SJCRH30 (cell line): ENCODE results near the gene SF1. TPM values are rescaled to one million over a fixed set of nuclear protein-coding genes. Genes with fewer than 3 reads are reported as not detected.

Source experiments
- DNase-seq, 2 experiments: peaks; one replicate each; pipeline ENCODE4 v3.0.0-alpha.2; 2015 to 2020
- H3K27ac ChIP-seq: fragments of 250-450 bp; sonication (Bioruptor Pico); 2 replicates; pipeline ENCODE4 v1.5.1; 2020; ENCODE audit warnings: mild to moderate bottlenecking, moderate library complexity
- H3K27me3 ChIP-seq: fragments of 250-450 bp; sonication (Bioruptor Pico); 2 replicates; pipeline ENCODE4 v1.5.1; 2020; ENCODE audit warnings: mild to moderate bottlenecking, moderate library complexity
- H3K36me3 ChIP-seq: fragments of 250-450 bp; sonication (Bioruptor Pico); 2 replicates; pipeline ENCODE4 v1.5.1; 2020; ENCODE audit warnings: mild to moderate bottlenecking, moderate library complexity
- H3K4me1 ChIP-seq: fragments of 250-450 bp; sonication (Bioruptor Pico); 2 replicates; pipeline ENCODE4 v1.5.1; 2020; ENCODE audit warnings: mild to moderate bottlenecking, moderate library complexity
- H3K4me3 ChIP-seq: fragments of 250-450 bp; sonication (Bioruptor Pico); 2 replicates; pipeline ENCODE4 v1.5.1; 2020; ENCODE audit warnings: mild to moderate bottlenecking, moderate library complexity
- H3K9me3 ChIP-seq: fragments of 250-450 bp; sonication (Bioruptor Pico); replicated peaks from 2 replicates; pipeline ENCODE4 v1.5.1; 2020; ENCODE audit warnings: mild to moderate bottlenecking, moderate library complexity
- total RNA-seq: library from RNA; depleted of rRNA; stranded (reverse); fragments of >200 nt; shearing (Covaris generic); gene quantifications from 2 replicates; pipeline ENCODE4 v1.2.3, GENCODE V29; 2014

Gene SF1
- total RNA-seq, 1 experiment from 2014 or later, result 117 TPM

DNA sequence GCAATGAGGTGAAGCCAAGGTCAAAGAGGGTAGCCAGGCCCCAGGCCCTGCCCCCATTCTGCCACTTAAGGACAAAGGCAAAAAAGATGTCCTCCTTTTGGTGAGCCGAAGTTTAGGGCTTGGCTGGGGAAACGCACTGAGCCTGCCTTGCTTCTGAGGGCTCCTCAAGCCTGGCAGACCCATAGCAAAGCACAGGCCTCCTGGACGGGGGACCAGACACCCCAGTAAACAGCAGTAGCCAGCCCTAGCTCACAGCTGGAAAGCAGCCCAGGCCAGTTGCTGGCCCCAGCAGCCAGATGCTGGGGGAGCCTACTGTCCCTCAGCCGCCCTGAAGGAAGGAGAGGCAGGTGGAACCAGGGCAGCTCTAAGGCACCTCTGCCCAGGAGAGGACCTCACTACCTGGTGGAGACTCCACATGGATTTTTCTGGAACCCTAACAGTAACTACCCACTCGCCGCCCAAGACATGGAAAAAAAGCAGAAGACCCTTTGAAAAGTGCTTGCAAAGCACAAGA lies 14.8 kb downstream of the SF1 start:
- no peak for DNase-seq
- Histone ChIP-seq H3K27ac (no peak overlapping the region), H3K9me3 (no peaks in the 10 kb centered on the region), H3K4me3 (no peak overlapping the region), H3K4me1 (peaks cover 24% of the 10 kb centered on the region), H3K36me3 (peaks cover 50% of the 10 kb centered on the region), H3K27me3 (no peaks in the 10 kb centered on the region)

DNA sequence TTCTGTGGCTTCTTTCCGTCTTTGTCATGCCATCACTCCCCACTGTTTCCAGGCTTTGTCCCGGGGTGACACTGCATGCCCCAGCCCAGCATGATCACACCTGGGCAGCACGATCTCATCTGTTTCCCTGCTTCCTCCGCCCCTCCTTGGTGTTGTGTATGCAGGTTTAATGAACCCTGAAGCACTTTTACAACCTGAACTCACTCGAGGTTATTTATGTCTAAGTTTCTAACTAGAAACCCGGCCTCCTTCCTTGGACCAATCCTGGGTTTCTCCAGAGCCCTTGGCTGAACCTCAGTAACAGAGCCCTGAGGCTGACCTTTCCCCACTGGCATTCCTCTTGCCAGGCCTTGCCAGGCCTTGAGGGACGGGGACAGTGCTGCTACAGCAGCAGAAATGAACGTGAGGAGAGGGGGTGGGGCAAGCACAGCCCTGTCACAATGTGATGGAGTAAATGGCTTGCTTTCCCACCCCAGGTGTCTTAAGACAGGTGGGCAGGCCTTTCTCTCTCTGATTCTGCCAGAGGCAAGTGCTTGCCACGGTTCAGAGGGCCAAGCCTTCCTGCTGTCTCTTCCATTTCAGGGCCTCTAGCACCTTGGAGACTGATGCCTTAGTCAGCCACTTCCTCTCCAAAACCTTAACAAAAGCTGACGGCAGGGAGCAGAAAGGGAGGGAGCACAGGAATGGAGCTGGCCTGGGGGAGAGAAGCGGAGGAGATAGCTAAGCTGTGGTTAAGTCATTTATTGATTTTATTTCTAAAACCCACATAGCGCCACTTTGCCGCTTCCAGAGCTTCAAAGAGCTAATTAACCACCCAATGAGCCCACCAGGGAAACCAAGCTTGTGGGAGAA lies 15.4 kb downstream of the SF1 start:
- Histone ChIP-seq H3K36me3 (peaks cover 44% of the 10 kb centered on the region), H3K9me3 (no peaks in the 10 kb centered on the region), H3K27me3 (no peaks in the 10 kb centered on the region), H3K27ac (no peak overlapping the region), H3K4me3 (no peak overlapping the region), H3K4me1 (peaks cover 24% of the 10 kb centered on the region)
- no peak for DNase-seq

DNA sequence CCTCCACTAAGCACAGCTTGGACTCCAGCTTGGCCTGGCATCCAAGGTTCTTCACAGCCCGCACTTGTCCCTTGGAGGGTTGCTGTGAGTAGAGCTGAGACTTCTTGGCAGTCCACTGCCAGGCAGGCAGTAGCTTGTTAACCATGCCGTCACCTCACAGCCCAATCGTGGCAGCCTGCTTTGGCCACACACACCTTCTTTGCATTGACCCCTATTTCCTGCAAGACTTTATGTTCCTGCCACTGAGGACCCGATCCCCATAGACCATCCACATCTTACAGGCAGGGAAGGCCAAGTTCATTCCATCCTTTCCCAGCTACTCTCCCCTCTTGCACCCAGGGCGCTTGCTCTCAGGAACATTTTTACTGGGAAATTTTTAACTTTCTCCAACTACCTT lies 16.1 kb downstream of the SF1 start:
- Histone ChIP-seq H3K36me3 (peaks cover 37% of the 10 kb centered on the region), H3K27ac (no peak overlapping the region)
- DNase-seq, result no peak

DNA sequence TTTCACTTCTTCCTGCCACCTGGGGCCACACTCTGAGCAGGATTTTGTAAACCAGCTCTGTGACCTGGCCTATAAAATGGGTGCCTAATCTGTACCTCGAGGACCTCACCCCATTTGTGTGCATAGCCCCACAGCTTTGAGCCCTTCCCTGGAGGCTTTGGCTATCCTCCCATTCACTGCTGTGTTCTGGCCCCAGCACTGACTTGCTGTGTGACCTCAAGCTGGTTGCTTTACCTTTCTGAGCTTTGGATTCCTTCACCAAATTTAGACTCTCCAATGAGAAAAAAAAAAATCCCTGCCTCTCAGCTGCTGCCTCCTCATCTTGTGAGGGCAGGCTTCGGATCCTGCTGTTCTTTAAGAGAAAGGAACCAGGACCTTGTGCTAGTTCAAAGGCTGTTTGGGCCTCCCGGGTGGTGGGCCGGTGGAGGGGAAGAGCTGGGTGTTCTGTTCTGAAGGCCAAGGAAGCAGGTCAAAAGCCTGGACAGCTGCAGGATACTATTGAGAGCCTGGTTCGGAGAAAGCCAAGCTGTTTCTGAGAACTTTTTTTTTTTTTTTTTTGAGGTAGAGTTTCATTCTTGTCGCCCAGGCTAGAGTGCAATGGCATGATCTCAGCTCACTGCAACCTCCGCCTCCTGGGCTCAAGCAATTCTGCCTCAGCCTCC lies 17.5 kb downstream of the SF1 start:
- Histone ChIP-seq H3K9me3 (no peaks in the 10 kb centered on the region), H3K4me3 (no peak overlapping the region), H3K4me1 (peaks cover 24% of the 10 kb centered on the region), H3K27ac (peak overlapping the region; percentile 80), H3K36me3 (peaks cover 33% of the 10 kb centered on the region), H3K27me3 (no peaks in the 10 kb centered on the region)
- DNase-seq, result peak in 1 of 2 experiments; percentile 52

More for the DNA sequence above, 16.1 kb downstream of the SF1 start:
- no peak overlapping the region for H3K4me3 ChIP-seq
- H3K27me3 ChIP-seq, result no peaks in the 10 kb centered on the region
- no peaks in the 10 kb centered on the region for H3K9me3 ChIP-seq
- peaks cover 24% of the 10 kb centered on the region for H3K4me1 ChIP-seq

DNA sequence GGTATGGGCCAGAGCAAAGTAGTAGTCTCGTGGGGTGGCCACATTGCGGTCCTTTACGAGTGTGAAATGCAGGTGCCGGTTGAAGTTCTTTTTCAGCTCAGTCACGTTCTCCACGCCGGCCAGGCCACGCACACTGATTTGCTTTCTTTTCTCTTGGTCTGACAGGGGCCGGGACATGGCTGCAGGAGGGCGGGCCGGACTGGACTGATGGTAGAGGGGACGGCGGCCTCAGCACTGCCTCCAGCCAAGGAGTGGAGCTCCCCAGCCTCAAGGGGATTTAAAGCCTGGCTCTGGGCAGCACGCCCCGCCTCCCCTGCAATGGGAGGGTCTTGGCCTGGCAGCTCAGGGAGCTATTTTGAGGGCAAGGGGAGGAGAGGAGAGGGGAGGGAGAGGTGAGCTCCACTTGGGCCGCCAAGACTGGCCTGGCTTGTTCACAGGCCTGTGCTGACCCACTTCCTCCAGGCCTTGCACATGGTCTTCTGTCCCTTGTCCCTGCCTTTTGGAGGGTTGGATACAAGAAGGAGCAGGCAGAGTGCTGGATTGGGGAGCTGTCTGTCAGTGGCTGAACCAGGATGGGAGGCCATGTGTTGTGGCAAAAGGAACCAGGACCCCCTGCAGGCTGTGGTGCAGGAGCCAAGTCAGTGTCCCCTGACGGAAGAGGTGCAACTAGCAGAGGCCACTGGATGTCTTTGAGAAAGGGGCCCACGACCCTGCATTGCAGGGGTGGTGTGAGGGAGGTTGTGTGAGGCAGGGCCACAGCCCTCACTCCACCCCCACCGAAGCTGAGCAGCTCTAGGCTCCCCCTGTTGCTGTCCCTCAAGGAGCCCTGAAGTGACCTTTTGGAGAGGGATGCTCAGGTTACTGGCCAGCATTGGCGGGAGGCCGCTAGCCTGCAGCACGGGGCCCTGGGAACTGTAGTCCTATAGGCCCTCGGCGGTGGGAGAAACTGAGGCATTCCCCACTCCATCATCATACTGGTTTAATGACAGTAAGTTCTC lies 18.3 kb downstream of the SF1 start, which contains the start of gene PYGM:
Gene PYGM (minus strand): TSS at position 253 of the 998 bp plus-strand sequence. CDS start 76 bp downstream, at position 177.
- Histone ChIP-seq H3K4me1 (peaks cover 24% of the 10 kb centered on the region), H3K27ac (peak within 1 kb of the TSS; percentile 80), H3K9me3 (no peaks in the 10 kb centered on the region), H3K36me3 (peaks cover 26% of the 10 kb centered on the region), H3K4me3 (peak within 1 kb of the TSS; percentile 39), H3K27me3 (no peaks in the 10 kb centered on the region)
- DNase-seq, result peak; percentile 91 to 93

DNA sequence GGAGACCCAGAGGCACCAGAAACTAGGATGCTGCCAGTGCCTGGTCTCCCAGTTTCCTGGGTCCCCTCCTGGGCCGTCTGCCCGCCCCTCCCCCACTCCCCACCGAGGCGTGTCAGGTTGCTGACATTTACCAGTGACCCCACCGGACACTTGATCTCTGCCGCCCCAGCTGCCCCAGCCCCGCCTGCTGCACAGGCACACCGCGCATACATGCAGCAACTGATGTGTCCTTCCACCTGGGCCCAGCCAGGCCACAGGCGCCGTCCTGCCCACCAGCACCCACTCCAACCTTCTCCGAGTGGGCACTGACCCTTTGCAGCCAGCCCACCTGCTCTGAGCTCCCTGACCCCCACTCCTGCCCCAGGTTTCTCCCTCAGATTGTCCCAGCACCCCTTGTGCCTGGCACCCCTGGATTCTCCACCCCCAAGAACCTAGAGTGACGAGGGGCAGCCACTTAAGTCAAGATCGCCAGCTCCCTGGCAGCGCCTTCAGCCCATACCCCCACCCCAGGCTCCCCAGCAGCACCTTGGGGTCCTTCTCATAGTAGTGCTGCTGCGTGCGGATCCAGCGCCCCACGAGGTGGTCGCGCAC lies 19.1 kb downstream of the SF1 start:
- H3K4me3 ChIP-seq, result peak overlapping the region; percentile 39
- no peaks in the 10 kb centered on the region for H3K9me3 ChIP-seq
- H3K36me3 ChIP-seq, result peaks cover 18% of the 10 kb centered on the region
- peak overlapping the region; percentile 80 for H3K27ac ChIP-seq
- H3K27me3 ChIP-seq, result no peaks in the 10 kb centered on the region
- DNase-seq, result no peak
- H3K4me1 ChIP-seq, result peaks cover 24% of the 10 kb centered on the region

DNA sequence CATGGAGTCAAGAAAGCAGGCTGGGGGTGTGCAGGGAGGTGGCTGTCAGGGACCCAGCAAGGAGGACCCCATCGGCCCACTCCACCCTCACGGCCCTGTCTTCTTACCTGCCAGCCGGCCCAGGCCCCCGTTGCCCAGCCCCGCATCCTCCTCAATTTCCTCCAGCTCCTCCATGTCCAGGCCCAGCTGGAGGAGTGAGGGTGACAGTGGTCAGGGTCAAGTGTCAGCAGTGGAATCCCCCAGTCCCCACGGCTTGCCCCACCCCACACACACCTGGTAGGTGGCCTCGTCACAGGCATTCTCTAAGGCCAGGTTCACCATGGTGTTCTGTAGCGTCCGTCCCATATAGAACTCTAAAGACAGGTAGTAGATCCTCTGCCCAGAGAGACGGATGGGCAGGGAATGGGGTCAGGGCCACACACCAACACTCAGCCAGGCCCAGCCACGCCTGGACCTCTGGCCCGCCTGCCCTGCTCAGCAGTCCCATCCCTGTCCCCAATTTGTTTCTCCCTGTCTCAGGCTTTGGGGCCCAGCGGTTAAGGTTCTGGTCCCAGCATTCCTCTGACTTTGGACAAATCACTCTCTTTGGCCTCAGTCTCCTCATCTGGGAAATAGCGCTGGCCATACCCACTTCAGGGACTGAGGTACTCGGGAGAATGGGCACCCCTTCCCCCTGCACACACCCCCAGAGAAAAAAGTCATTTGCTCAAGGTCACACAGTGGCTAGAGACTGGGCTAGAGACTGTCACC lies 19.8 kb downstream of the SF1 start:
- DNase-seq, result no peak

DNA sequence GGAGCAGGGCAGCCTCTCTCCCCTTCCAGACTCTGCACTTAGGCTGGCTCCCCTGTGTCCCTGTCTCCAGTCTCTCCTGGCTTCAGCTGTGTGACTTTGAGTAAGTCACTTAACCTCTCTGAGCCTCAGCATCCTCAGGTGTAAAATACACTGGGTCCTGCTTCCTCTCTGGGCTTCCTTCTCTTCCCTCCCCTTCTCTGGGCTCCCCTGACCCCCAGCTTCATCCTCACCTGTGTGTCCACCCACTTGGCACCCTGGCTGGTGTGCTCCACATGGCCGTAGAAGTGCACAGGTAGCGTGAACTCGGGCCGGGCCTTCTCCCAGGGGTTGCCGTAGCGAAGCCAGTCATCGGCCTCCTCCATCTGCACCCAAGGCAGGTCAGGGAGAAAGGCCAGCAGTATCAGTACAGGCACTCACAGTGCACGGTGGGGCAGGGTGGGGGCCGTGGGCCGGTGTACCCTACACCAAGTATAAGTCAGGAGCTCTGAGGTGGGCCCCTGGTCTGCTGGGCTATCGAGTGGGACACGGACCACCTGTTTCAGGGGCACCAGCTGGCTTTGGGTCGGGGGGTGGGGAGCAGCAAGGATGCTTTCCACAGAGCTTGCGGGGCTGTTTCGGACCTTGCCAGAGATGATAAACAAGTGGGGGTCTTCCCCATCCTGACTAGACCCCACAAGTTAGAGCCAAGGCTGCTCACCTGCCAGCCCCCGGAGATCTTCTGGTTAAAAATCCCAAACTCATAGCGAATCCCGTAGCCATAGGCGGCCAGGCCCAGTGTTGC lies 20.6 kb downstream of the SF1 start:
- peaks cover 3% of the 10 kb centered on the region; the same call in 1 of the 2 replicates for H3K36me3 ChIP-seq
- H3K9me3 ChIP-seq, result no peaks in the 10 kb centered on the region
- no peak overlapping the region for H3K4me3 ChIP-seq
- no peak overlapping the region for H3K27ac ChIP-seq
- H3K4me1 ChIP-seq, result peaks cover 27% of the 10 kb centered on the region
- H3K27me3 ChIP-seq, result no peaks in the 10 kb centered on the region
- no peak for DNase-seq

More for the DNA sequence above, 19.8 kb downstream of the SF1 start:
- Histone ChIP-seq H3K36me3 (peaks cover 10% of the 10 kb centered on the region), H3K27ac (no peak overlapping the region), H3K9me3 (no peaks in the 10 kb centered on the region), H3K4me3 (no peak overlapping the region), H3K4me1 (peaks cover 24% of the 10 kb centered on the region), H3K27me3 (no peaks in the 10 kb centered on the region)

DNA sequence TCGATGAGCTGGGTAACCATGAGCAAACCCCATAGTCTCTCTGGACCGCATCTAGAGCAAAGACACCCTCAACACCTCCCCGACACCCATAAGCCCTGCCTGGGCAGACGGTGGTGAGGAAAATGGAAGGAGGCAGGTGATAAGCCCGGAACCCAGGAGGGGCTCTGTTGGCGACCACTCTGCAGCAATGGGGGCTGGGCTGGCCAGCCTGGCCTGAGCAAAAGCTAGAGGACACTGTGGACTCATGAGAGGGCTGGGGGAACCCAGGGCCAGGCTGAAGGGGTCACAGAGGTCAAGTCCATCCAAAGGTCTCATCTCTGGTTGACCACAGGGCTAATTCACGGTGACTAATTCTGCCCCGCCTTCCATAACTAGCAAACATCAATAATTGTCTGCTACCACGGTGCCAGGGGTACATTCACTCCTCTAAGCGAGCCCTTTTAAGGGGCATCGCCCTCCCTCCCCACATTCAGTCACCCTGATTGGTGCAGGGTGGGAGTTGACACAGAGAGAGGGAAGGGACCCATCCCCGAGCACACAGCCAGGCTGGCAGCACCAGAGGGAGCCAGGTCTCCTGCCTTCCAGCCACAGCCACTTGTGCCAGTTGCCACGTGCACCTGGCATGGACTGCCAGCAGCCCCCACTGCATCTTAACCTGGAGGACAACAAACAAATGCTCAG lies 22.5 kb downstream of the SF1 start:
- no peaks in the 10 kb centered on the region for H3K27me3 ChIP-seq
- DNase-seq, result no peak
- no peaks in the 10 kb centered on the region for H3K9me3 ChIP-seq

DNA sequence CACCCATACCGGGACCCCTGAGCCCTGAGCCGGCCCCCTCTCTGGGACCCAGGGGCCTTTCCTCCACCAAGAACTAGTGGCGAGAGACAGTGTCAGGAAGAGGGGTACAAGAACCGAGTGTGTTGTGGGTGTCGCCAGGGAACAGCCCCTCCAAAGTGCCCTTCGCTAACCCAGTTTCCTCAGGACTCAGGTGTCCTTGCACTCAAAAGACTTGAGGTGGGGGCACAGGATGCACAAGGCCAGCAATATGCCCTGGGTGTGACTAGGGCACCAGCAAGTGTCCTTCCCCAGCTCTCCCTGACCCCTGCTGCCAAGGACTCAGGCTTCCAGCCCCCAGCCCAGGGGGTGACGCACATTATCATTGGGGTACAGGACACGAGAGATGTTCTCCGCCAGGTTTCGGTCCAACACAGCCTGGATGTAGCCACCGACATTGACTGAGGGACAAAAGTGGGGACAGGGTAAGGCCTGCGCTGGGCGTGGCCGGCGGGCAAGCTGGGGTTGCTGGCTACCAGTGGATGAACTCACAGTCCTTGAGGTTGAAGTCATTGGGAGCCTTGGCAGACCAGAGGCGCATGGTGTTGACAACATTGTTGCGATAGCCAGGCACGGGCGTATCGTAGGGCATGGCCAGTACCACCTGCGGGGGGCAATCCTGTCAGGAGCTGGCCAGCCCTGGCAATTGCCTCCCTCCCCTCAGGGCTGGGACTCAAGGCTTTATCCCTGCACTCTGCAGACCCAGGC lies 23.3 kb downstream of the SF1 start:
- Histone ChIP-seq H3K9me3 (no peaks in the 10 kb centered on the region), H3K27me3 (no peaks in the 10 kb centered on the region), H3K27ac (no peak overlapping the region), H3K36me3 (no peaks in the 10 kb centered on the region), H3K4me1 (peaks cover 16% of the 10 kb centered on the region), H3K4me3 (no peak overlapping the region)
- DNase-seq, result no peak

More for the DNA sequence above, 22.5 kb downstream of the SF1 start:
- no peak overlapping the region for H3K4me3 ChIP-seq
- peaks cover 22% of the 10 kb centered on the region for H3K4me1 ChIP-seq
- no peaks in the 10 kb centered on the region for H3K36me3 ChIP-seq
- no peak overlapping the region for H3K27ac ChIP-seq

DNA sequence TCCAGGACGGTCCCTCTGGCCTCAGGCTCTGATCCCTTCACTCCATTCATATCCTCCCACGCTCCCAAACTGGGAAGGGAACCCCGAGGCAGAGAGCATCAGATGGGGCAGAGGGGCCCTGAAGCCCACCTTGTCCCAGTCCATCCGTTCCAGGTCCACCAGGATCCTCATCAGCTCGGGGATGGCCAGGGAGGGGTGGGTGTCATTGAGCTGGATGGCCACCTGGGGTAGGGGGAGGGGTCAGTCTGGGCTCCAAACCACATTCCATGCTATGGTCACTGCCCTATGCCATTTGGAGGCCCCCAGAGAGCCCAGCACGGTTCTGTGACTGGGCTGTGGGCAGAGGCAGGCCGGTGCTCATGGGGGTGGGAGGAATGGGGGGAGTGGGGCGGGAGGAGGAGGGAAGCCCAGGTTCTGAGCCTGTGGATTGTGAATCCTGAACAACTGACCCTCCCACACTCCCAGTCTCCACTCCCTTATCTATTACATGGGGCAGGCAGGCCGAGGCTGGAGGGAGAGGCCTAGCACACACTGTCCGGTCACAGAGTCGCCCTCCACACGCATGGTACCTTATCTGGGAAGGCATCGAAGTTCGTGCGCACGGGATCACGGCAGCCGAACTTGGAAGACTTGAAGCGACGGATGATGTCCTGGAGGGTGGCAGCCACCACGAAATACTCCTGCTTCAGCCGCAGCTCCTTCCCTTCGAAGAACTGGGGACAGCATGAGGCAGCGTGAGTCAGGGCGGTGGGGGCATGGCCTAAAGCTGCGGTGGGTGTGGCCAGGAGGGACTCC lies 24.0 kb downstream of the SF1 start:
- H3K27me3 ChIP-seq, result no peaks in the 10 kb centered on the region
- H3K27ac ChIP-seq, result no peak overlapping the region
- no peak overlapping the region for H3K4me3 ChIP-seq
- H3K9me3 ChIP-seq, result no peaks in the 10 kb centered on the region
- peaks cover 10% of the 10 kb centered on the region for H3K4me1 ChIP-seq
- DNase-seq, result no peak
- no peaks in the 10 kb centered on the region for H3K36me3 ChIP-seq
